Midbrain (tissue), 1 donor: Measurements from ENCODE around the gene INSIG1.

ENCODE experiments used
- DNase-seq: peaks from one replicate; lab custom pipeline; 2025; lab: John Stamatoyannopoulos, UW

Gene INSIG1

DNA sequence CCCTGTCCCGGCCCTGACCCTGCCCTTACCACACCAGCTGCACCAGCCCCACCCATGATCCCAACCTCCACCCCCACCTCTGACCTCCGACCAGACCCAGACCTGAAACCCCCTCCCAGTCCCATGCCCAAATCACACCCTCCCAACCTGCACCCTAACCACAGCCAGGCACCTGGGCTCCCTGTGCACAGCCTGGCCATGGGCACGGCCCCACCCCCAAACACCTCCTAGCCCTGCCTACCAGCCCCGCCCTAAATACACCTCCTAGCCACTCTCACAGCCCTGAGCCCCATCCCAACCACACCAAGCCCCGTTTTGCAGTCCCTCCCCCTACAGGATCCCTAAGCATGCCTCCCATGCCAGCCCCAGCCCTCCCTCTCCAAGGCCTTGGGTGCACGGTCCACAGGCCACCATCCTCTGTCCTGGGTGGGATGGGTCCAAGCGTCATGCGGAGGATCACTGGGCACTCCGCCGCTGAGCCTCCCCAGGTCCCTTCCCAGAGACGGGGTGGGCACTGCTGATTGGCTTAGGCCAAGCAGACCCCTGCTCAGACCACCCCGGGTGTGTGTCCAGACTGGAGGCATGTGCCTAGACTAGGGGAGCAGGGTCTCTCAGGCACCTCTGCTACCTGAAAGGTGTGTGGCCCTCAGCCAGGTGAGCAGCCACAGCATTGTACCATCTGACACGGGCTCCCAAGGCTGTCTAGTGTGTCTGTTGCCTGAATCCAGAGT, 30.1 kb downstream of the INSIG1 start:
- DNase-seq, result no peak

- no peak for DNase-seq
These were observed 31.5 kb downstream of the INSIG1 start for GRCh38 chr7:155329225-155329624.

DNA sequence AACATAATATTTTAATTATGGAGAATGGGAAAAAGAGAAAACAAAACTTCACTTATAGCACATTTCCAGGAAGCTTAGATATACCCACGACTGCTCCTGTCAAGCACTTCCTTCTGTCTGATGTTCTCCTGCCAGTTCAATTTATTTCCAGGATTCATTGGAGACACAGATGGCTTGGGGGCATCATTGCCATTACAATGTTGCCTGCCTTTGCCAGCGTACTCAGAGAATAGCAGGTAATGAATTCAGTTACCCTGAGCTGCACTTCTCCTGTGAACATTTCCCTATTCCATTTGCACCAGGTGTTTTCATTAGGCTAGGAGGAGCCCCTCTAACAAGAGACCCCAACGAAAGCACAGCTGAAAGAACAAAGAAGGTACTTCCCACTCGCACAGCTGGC, 33.7 kb downstream of the INSIG1 start:
- DNase-seq, result no peak

GRCh38 chr7:155333346-155334234, 35.9 kb downstream of the INSIG1 start:
- no peak for DNase-seq

DNA sequence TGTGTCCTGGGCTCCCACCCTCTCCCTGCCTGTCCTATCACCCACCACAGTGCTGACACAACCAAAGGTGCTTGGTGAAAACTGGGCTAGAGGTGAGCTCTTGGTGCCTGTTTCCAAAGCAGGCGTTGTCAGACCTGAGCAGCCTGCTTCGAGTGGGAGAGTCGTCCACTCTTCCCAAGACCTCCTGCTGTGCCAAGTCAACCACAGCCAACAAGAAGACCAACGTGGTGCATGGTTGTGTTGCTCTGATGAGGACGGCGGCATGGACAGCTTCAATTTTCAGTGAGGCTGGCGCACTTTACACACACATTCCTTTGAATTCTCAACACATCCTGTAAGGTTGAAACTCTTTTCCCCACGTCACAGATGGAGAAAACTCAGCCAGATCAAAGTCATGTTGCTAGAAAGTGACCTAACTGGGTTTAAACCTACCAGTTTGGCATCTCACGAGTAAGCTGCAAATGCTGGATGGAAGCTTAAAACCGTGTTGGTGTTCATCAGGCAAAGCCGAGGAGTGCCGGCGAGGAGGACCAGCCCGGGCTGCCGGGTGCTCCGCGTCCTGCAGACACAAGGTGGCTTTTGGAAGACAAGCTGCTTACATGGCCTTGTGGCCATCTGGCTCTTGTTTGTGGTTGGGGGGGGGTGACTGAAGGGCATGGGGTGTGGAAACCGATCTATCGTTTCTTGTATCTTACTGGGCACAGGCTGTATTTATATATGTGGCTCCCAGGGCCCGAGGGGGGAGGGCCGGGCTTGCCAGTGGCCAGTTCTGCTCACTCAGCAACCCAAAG, 39.3 kb downstream of the INSIG1 start:
- no peak for DNase-seq

DNA sequence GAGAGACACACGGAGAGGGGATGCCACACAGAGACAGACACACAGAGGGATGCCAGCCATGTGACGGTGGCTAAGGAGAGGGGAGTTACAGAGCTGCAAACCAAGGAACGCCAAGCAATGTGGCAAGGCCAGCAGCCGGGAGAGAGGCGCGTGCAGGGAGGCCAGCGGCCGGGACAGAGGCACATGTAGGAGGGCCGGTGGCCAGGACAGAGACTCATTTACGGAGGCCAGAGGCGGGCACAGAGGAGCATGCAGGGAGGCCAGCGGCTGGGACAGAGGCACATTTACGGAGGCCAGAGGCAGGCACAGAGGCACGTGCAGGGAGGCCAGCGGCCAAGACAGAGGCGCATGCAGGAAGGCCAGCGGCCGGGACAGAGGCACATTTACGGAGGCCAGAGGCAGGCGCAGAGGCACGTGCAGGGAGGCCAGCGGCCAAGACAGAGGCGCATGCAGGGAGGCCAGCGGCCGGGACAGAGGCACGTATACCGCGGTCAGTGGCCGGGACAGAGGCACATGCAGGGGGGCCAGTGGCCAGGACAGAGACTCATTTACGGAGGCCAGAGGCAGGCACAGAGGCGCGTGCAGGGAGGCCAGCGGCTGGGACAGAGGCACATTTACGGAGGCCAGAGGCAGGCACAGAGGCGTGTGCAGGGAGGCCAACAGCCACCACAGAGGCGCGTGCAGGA, 40.4 kb downstream of the INSIG1 start:
- no peak for DNase-seq

DNA sequence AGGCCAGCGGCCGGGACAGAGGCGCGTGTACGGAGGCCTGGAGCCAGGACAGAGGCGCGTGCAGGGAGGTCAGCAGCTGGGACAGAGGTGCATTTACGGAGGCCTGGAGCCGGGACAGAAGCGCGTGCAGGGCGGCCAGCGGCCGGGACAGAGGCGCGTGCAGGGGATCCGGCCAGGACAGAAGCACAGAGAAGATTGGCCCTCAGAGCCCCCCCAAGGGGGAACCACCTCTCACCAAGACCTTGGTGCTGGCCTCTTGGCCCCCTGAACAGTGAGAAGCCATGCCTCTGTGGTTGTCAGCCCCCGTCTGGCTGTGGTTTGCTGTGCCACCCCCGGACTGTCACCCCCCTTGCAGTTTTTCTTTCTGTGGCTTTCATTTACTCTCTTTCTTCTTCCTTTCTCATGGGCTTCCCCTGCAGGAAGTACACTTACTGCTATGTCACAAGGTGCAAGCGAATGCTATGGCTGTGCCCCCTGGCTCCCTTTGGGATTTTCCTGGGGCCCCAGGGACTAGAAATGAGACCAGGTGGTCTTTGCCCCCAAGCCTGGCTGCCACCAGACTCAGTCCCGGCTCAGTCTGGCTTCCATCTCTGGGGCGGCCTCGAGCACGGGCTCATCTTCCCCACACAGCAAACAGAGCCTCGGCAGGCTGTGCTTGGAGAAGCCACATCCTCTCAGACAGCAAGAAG, 41.1 kb downstream of the INSIG1 start:
- no peak for DNase-seq

- DNase-seq, result no peak
These were observed 41.8 kb downstream of the INSIG1 start for GRCh38 chr7:155339474-155339873.

DNA sequence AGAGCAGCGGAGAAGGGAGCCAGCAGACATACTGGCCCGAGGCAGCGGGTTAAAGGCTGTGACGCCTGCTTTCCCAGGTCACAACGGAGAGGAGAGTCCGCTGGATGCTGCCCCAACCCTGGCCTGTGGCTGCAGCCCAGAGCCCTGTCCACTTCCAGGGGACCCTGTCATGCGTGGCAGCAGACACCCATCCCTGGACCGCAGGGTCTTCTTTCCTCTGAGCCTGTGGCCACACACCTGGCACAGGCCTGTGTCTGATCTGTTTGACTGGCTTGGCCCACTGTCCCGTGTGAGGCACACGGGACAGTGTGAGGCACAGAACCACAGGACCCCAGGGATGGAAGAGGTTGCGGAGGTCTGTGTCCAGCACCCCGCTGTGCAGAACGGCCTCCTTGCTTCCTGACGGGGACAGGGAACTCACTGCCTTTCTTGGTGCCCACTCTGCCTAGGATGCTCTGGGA, 42.4 kb downstream of the INSIG1 start:
- no peak for DNase-seq

- DNase-seq, result no peak
These were observed 43.0 kb downstream of the INSIG1 start for GRCh38 chr7:155340721-155341120.

DNA sequence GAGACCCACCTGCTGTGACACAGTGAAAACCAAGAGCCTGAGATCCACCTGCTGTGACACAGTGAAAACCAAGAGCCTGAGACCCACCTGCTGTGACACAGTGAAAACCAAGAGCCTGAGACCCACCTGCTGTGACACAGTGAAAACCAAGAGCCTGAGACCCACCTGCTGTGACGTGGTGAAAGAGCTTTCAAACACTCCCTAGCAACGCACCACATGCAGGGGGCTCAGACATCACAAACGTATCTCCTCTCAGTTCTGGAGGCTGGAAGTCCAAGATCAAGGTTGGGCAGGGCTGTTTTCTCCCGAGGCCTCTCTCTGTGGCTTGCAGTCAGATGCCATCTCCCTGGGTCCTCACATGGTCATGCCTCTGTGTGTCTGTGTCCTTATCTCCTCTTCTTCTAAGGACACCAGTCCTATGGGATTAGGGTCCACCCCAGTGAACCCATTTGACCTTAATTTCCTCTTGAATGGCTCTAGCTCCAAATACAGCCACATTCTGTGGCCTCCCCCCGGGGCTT, 43.8 kb downstream of the INSIG1 start:
- DNase-seq, result no peak

DNA sequence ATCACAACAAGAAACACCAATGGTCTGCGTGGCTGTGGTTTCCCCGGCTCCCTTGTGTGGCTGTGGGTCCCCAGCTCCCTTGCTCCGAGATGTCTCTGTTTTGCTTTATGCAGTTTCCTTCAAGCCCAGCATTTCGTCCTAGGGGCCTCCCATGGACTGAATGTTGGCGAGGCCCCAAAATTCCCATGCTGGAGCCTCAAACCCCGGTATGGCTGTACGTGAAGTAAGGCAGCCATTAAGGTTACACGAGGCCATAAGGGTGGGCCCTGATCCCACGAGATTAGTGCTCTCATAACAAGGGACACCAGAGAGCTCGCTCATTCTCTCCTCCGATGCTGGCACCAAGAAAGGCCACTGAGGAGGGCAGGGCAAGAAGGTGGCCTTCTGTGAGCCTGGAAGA, 44.6 kb downstream of the INSIG1 start:
- no peak for DNase-seq

GRCh38 chr7:155343150-155343549, 45.5 kb downstream of the INSIG1 start:
- no peak for DNase-seq

DNA sequence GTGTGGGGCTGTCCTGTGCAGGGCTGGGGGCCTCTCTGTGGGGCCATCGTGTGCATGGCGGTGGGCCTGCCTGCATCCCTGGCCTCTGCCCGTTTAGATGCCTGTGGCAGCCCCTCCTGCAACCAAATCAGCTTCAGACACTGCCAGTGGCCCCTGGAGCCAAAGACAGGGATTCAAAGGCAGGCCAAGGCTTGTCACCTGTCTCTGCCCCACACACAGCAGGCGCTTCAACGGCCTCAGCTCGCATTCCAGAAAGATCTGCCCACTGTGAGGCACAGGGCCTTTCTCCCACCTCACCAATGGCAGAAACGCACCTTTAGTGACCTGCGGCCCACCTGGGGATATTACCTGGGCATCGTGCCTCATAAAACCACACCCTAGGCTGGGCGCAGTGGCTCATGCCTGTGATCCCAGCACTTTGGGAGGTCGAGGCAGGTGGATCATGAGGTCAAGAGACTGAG, 46.0 kb downstream of the INSIG1 start:
- DNase-seq, result no peak

- no peak for DNase-seq
These were observed 46.6 kb downstream of the INSIG1 start for GRCh38 chr7:155344270-155344617.

- peak; percentile 49 for DNase-seq
These were observed 47.1 kb downstream of the INSIG1 start for GRCh38 chr7:155344618-155345433.

GRCh38 chr7:155345490-155345889, 47.8 kb downstream of the INSIG1 start:
- DNase-seq, result no peak

DNA sequence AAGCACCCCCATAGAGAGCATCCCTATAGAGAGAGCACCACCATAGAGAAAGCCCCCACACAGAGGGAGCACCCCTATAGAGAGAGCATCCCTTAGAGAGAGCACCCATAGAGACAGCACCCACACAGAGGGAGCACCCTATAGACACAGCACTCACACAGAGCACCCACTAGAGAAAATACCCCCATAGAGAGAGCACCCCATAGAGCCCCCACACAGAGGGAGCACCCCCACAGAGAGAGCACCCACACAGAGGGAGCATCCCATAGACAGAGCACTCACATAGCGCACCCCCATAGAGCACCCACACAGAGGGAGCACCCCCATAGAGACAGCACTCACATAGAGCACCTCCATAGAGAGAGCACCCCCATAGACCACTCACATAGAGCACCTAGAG, 48.6 kb downstream of the INSIG1 start:
- DNase-seq, result no peak

DNA sequence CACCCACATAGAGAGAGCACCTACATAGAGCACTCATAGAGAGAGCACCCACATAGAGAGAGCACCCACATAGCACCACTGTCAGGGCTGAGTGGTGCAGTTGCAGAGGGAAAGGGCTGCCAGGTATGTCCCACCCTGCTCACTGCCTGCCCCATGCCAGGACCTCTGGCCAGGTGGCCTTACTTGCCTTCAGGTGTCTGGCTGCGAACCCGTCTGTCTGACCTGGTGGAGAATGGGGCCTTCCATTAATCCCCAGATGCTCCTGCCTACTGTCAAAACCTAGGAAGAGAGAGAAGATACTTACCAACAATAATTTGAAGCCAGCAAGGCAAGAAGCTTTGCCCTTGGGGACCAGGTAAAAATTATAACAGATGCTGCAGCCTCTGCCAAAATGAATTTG, 51.1 kb downstream of the INSIG1 start:
- DNase-seq, result no peak
